ENCODE data around the gene C5AR2.

C5AR2 gene

GRCh38 chr19:47309608-47310007, 22.4 kb upstream of the C5AR2 start, which contains the start of gene C5AR1:
TSS of gene C5AR1 (plus strand) at chr19:47309861. CDS start at chr19:47309896, 35 bp downstream.
- Histone ChIP-seq H3K36me3 (ENCODE audit: low read depth) (no peaks in the 10 kb centered on the region), H3K9me3 (ENCODE audit: severe bottlenecking) (no peaks in the 10 kb centered on the region), H3K4me3 (ENCODE audit: severe bottlenecking) (no peak within 1 kb of the TSS), H3K4me1 (ENCODE audit: insufficient read depth, poor library complexity, severe bottlenecking) (peaks cover 9% of the 10 kb centered on the region), H3K27ac (ENCODE audit: poor library complexity, severe bottlenecking) (peak within 1 kb of the TSS; percentile 7), H3K27me3 (ENCODE audit: insufficient read depth, poor library complexity, severe bottlenecking) (no peaks in the 10 kb centered on the region)
- TF ChIP-seq, protein P1, sequence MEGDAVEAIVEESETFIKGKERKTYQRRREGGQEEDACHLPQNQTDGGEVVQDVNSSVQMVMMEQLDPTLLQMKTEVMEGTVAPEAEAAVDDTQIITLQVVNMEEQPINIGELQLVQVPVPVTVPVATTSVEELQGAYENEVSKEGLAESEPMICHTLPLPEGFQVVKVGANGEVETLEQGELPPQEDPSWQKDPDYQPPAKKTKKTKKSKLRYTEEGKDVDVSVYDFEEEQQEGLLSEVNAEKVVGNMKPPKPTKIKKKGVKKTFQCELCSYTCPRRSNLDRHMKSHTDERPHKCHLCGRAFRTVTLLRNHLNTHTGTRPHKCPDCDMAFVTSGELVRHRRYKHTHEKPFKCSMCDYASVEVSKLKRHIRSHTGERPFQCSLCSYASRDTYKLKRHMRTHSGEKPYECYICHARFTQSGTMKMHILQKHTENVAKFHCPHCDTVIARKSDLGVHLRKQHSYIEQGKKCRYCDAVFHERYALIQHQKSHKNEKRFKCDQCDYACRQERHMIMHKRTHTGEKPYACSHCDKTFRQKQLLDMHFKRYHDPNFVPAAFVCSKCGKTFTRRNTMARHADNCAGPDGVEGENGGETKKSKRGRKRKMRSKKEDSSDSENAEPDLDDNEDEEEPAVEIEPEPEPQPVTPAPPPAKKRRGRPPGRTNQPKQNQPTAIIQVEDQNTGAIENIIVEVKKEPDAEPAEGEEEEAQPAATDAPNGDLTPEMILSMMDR (IDR thresholded peaks at IDR 0.05; ENCODE audit: poor library complexity, severe bottlenecking) = no peak
- DNase-seq (ENCODE audit: low spot score) (no peak), ATAC-seq (ENCODE audit: low read depth) (no peak)

DNA sequence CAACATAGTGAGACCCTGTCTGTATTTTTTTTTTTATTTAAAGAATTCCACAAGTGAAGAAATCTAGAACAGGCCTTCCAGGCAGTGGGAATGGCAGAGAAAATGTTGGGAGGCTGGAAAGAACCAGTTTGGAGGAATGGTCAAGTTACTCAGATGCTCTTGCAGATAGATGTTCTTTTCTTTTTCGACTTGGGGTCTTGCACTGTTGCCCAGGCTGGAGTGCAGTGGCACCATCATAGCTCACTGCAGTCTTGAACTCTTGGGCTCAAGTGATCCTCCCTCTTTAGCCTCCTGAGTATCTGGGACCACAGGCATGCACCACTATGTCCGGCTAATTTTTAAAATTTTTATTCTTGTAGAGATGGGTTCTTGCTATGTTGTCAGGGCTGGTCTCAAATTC, 21.7 kb upstream of the C5AR2 start:
- Histone ChIP-seq H3K27ac (ENCODE audit: poor library complexity, severe bottlenecking) (peak overlapping the region; percentile 7), H3K27me3 (ENCODE audit: insufficient read depth, poor library complexity, severe bottlenecking) (no peaks in the 10 kb centered on the region), H3K36me3 (ENCODE audit: low read depth) (no peaks in the 10 kb centered on the region), H3K4me1 (ENCODE audit: insufficient read depth, poor library complexity, severe bottlenecking) (peaks cover 9% of the 10 kb centered on the region), H3K9me3 (ENCODE audit: severe bottlenecking) (no peaks in the 10 kb centered on the region), H3K4me3 (ENCODE audit: severe bottlenecking) (no peak overlapping the region)
- TF ChIP-seq, protein P1 (IDR thresholded peaks at IDR 0.05; ENCODE audit: poor library complexity, severe bottlenecking) = no peak
- ATAC-seq (ENCODE audit: low read depth) = no peak
- DNase-seq (ENCODE audit: low spot score) = no peak

DNA sequence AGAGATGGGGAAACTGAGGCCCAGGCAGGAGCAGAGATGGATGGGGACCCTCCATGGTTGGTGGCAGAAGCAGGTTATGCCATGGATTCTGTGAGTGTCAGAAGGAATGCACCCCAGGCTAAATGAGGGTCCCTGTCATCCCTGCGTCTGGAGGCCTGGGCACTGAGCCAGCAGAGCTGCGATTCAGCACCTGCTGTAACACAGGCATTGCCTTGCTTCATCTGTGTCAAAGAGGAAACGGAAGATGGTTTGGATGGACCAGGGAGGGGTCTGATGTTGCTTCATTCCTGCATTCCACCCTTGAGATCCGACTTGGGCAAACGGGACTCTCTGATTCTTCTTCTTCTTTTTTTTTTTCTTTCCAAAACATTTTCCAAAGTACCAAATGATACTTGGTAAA, 21.2 kb upstream of the C5AR2 start:
- Histone ChIP-seq H3K36me3 (ENCODE audit: low read depth) (no peaks in the 10 kb centered on the region), H3K9me3 (ENCODE audit: severe bottlenecking) (no peaks in the 10 kb centered on the region), H3K4me3 (ENCODE audit: severe bottlenecking) (no peak overlapping the region), H3K27me3 (ENCODE audit: insufficient read depth, poor library complexity, severe bottlenecking) (no peaks in the 10 kb centered on the region), H3K4me1 (ENCODE audit: insufficient read depth, poor library complexity, severe bottlenecking) (peaks cover 12% of the 10 kb centered on the region), H3K27ac (ENCODE audit: poor library complexity, severe bottlenecking) (peak overlapping the region; percentile 7)
- TF ChIP-seq, protein P1 (IDR thresholded peaks at IDR 0.05; ENCODE audit: poor library complexity, severe bottlenecking) = no peak
- DNase-seq (ENCODE audit: low spot score) (peak; percentile 83), ATAC-seq (ENCODE audit: low read depth) (peak; percentile 58)

DNA sequence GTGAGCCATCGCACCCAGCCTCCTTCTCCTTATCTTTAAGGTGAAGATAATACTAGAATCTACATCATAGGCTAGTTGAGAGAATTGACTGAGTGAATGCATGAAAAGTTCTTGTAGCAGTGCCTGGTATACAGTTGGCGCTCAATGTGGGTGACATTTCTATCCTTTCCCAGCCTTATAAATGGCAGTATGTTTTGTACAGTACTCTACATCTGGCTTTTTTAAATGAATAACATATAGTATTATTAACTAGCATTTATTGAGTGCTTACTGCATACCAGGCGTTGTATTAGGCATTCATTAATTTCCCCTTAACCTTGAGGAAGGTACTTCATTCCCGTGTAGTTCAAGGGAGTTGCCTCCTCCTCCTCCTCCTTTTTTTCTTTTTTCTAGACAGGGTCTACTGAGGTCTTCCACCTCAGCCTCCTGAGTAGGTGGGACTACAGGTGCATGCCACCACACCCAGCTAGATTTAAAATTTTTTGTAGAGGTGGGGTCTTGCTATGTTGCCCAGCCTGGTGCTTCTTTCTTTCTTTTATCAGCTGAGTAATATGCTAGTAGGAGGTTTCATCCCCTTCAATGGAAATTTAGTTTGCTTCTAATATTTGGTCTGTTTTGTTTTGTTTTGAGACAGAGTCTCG, 19.5 kb upstream of the C5AR2 start:
- Histone ChIP-seq H3K4me1 (ENCODE audit: insufficient read depth, poor library complexity, severe bottlenecking) (peaks cover 12% of the 10 kb centered on the region), H3K36me3 (ENCODE audit: low read depth) (no peaks in the 10 kb centered on the region), H3K4me3 (ENCODE audit: severe bottlenecking) (no peak overlapping the region), H3K27ac (ENCODE audit: poor library complexity, severe bottlenecking) (peak overlapping the region; percentile 23), H3K27me3 (ENCODE audit: insufficient read depth, poor library complexity, severe bottlenecking) (no peaks in the 10 kb centered on the region), H3K9me3 (ENCODE audit: severe bottlenecking) (no peaks in the 10 kb centered on the region)
- ATAC-seq (ENCODE audit: low read depth) (no peak), DNase-seq (ENCODE audit: low spot score) (no peak)
- TF ChIP-seq, protein P1 (IDR thresholded peaks at IDR 0.05; ENCODE audit: poor library complexity, severe bottlenecking) = no peak

DNA sequence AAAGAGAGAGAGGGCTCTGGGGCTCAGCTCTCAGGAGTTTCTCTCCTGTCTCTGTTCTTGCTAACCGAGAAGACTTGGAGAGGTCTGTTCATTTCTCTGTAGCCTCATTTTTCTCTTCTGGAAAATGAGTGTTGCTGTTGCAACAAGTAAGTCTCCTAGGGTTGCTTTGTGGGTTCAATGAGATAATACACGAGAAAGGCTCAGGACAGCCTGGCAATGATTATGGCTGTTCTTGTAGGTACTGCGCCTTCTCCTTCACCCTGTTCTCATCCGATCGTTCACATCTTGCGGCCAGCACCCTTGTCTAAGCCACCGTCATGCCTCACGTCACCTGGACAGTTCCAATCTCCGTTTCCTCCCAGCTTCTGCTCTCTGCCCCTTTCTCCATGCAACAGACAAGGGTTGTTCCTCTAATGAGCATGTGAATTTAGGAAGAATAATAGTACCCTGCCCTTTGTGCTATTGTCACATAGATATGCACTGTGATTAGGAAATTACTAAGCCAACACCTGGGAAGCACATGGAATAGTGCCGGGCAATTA, 18.1 kb upstream of the C5AR2 start:
- Histone ChIP-seq H3K27ac (ENCODE audit: poor library complexity, severe bottlenecking) (peak overlapping the region; percentile 23), H3K9me3 (ENCODE audit: severe bottlenecking) (no peaks in the 10 kb centered on the region), H3K4me1 (ENCODE audit: insufficient read depth, poor library complexity, severe bottlenecking) (peaks cover 11% of the 10 kb centered on the region), H3K36me3 (ENCODE audit: low read depth) (no peaks in the 10 kb centered on the region), H3K27me3 (ENCODE audit: insufficient read depth, poor library complexity, severe bottlenecking) (no peaks in the 10 kb centered on the region), H3K4me3 (ENCODE audit: severe bottlenecking) (no peak overlapping the region)
- DNase-seq (ENCODE audit: low spot score) (no peak), ATAC-seq (ENCODE audit: low read depth) (no peak)
- TF ChIP-seq, protein P1 (IDR thresholded peaks at IDR 0.05; ENCODE audit: poor library complexity, severe bottlenecking) = no peak

All from RWPE2 (cell line).